ENCODE measurements around the gene CAMSAP2.
"Not testable (repeated sequence)": the region's sequence is repeated elsewhere in the genome, so short reads cannot be mapped to it uniquely, and the experiment has no call there.

The CAMSAP2 gene

DNA sequence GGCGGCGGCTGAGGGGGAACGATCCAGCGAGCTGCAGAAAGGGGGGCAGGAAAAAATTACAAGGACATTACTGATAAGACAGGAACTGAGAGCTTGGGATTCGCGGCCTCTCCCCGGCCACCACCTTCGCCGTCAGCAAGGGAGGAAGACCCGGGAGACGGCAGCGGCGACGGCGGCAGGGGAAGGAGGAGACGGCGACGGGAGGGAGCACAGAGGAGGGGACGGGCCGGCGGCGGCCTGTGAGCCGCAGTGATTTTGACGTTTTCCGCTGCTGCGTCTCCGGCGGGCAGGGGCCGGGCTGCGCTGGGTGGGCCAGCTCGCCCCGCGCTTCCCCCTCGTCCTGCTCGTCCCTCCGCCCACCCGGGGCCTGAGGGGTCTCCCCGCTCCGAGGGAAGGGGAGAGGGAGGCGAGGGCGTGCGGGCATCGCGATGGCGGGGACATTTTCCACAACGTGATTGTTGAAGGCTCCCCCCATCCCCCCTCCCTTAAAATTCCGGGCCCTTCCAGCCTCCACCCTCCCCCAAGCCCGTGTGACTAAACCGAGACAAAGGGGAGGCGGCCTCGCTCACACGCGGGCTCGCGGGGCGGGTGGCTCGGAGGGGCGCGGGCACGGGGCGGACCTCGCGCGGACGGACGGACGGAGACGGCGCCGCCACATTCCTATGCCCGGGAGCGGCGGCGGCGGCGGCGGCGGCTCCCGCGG, 407 bp downstream of the CAMSAP2 start:
- peak; percentile 20 for DNase-seq (ENCODE audit: low read depth)

- DNase-seq (ENCODE audit: low read depth): no peak
Measured at GRCh38 chr1:200739702-200740570, 1.2 kb downstream of the CAMSAP2 start.

GRCh38 chr1:200740571-200741208, 2.0 kb downstream of the CAMSAP2 start:
- no peak for DNase-seq (ENCODE audit: low read depth)

GRCh38 chr1:200741551-200742207, 3.0 kb downstream of the CAMSAP2 start:
- no peak for DNase-seq (ENCODE audit: low read depth)

GRCh38 chr1:200744143-200744542, 5.5 kb downstream of the CAMSAP2 start:
- no peak for DNase-seq (ENCODE audit: low read depth)

DNA sequence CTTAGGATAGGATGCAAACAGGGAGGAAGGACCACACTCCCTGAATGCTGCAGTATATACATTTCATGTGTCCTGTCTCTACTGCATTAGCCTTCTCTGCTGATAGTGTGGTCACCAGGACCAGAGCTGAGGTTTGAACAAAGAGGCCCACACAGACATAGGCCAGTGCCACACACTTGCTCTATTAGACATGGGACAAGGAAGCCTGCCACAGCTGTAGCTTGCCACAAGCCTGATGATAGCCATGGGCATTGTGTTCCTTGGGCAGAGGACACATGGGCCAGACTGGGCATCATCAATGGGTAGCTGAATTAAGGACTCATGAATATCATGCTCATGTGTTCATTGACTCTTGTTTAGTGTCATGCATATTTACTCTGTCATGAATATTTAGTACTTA, 10.4 kb downstream of the CAMSAP2 start:
- DNase-seq (ENCODE audit: low read depth): no peak

DNA sequence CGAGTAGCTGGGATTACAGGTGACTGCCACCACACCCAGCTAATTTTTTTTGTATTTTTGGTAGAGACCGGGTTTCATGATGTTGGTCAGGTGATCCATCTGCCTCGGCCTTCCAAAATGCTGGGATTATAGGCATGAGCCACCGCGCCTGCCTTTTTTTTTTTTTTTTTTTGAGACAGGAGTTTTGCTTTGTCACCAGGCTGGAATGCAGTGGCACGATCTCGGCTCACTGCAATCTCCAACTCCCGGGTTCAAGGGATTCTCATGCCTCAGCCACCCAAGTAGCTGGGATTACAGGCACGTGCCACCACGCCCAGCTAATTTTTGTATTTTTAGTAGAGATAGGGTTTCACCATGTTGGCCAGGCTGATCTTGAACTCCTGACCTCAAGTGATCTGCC, 12.1 kb downstream of the CAMSAP2 start:
- DNase-seq (ENCODE audit: low read depth): not testable (repeated sequence)

DNA sequence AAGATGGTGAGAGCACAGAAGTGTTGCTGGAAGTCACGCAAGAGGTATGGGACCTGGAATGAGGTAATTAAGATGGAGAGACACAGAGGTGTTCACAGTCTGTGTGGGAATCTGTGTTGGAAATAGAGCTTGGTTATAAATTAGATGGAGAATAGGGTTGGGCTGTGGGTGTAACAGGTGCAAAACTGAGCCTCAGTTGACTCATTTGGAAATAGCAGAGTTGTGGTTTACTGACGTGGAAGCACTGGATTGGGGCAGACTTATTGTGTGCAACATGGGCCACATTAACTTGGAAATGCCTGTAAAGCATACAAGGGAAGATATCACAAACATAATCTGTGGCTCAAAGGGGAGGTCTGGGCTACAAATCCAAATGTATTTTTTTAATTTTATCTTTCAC, 13.0 kb downstream of the CAMSAP2 start:
- no peak for DNase-seq (ENCODE audit: low read depth)

- no peak for DNase-seq (ENCODE audit: low read depth)
Measured at GRCh38 chr1:200753650-200754198, 15.0 kb downstream of the CAMSAP2 start.

DNA sequence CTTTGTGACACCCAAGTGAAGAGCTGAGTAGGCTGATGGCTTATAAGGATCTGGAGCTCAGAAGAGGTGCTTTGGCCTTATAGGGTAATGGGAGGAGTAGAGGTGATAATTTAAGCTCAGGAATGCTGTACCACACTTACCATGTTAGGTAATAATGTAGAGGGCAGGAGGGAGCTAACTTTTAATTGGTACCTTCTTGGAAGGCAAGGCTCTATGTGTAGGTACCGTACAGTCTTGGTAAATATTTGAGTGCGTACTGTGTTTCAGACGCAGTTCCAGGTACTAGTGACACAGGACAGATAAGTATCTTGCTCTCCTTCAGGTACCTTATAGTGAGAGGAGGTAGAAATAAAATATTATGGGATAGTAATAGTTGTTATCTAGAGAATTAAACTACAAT, 16.8 kb downstream of the CAMSAP2 start:
- DNase-seq (ENCODE audit: low read depth): no peak

DNA sequence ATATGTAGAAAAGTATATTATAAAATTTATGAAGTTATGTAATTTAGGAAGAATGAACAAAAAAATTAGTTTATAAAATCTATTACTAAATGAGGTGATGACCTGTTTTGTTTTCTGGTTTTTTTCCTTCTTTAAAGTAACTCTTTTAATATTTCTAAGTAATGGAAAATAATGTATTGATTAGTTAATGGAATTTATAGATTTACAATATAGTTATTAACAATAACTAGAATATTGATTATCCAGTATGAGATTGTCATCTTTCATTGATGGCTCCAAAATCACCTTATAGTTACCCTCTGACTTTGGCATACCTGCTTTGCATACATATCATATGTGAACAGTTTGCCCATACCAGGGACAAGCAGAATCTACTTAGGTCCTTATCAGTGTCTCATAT, 23.4 kb downstream of the CAMSAP2 start:
- no peak for DNase-seq (ENCODE audit: low read depth)

DNA sequence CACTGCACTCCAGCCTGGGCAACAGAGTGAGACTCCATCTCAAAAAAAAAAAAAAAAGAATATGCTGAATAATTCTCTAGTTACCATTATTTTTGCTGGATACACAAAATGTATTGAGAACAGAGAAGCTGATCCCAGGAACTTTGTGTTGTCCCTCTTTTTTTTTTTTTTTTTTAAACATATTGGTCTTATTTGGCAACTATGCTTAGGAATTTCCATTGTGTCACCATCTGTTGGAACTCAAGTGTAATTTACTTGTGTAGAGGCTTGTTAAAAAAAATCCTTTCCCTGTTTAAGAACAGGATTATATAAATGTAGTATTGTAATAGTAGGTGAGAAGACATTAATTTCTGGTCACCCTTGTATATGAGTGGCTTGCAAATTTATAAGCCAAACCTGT, 28.6 kb downstream of the CAMSAP2 start:
- no peak for DNase-seq (ENCODE audit: low read depth)

- no peak for DNase-seq (ENCODE audit: low read depth)
Measured at GRCh38 chr1:200771625-200772555, 33.2 kb downstream of the CAMSAP2 start.

DNA sequence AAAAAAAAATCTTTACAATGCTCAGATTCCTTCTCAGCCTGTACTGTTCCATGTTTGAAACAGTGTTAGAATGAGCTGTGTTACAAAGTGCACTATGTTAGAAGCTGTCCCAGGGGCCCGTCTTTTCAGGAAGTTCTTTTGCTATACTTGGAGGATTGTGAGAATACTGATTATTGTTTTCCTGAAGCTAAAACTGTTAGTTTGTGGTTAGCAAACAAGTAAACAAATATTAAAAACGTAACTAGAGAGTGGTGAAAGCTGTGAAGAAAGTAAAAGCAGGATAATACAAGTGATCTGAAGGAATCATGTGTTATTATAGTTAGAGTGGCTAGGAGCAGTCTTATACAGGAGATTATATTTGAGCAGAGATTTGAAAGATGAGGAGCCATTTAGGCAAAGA, 35.6 kb downstream of the CAMSAP2 start:
- no peak for DNase-seq (ENCODE audit: low read depth)

DNA sequence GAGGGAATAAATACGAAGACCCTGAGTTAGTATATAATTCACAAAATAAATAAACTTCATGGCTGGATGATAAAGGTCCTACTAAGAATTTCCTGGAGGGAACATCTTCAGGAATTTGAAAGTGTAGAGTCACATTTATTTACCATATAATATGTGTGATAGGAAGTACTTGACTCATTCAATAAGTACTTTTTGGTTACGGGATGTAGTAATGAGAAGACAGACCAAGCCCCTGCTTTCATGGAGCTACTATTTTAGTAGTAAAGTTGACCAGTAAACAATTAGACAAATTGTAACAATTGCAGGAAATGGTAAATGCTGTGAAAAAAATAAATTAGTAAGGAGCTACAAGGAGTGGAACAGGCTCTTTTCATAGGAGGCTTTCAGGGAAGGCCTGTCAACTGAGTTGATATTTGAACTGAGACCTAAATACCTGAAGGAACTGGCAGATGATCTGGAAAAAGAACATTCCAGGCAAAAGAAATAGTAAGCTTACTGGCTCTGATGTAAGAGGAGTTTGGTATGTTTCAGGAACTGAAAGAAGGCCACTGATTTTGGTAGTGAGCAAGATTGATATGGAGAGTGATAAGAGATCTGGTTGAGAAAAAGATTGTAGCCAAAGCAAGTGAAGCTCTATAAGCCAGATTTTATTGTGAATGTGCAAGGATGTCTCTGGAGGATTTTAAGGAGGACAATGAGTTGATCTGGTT, 36.2 kb downstream of the CAMSAP2 start:
- no peak for DNase-seq (ENCODE audit: low read depth)

DNA sequence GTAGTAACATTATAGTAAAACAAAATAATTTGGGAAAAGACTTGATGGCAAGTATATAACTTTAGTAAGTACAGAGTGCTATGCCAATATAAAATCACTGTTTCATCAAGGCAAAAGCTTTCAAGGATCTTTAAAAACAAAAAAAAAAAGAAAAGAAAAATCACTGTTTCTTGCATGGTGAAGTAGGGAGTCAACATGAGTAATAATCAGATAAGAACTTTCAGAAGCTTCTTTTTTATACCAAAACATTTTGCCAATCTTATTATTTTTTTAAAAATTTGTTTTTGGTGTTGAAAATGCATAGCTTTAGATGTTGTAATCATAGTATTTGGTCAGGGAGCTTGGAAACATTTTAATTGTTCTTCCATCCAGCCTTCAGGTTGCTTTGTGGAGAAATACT, 37.2 kb downstream of the CAMSAP2 start:
- no peak for DNase-seq (ENCODE audit: low read depth)

DNA sequence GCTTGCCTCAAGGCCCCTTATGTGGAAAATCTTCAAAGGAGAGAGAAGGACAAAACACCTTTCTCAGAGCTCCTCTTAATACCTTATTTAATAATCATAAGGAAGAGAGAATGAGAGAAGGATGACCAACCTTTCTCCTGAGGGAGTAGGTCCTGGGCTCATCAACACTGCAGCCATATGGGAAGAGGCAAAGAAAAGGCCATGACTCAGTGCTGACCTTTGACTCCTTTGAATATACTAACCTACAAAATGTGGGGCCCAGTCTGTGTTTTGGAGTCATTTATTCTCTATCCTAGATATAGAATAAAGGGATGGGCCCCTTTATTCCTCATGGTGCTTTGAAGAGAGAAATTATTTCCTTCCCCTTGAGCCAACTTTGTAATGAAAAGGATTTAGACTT, 38.3 kb downstream of the CAMSAP2 start:
- DNase-seq (ENCODE audit: low read depth): no peak

DNA sequence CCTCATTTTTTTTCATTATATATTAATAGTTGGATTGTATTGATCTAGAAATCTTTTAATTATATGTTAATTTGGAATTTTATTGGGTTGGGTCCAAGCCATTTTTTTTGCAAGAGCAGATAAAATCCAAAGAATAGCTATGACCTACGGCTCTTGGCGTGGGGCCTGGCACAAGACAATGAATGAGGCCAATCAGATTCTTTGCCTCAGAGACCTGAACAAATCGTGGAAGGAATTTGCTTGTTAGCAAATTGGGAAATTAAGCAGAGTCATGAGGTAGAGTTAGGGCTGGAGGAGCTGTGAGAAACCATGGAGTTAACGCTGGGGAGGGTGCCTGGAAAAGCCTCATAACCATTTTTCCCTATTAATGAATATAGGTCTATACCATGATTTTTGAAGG, 40.1 kb downstream of the CAMSAP2 start:
- DNase-seq (ENCODE audit: low read depth): no peak

DNA sequence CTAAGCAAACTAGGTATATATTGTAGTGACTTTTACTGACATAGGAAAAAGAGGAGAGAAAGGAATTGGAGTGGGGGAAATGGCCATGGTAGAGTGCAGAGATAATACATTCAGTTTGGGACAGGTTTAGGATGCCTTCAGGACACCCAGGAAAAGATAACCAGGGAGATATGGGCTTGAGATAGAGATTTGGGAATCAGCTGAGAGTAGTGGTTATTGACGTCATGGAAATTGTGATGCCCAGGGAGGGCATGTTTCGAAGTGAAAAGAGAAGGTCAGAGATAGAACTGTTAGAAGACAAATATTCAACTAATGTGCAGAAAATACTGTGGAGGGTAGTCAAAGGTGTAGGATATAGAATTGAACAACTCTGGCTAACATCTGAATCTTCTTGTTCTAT, 40.6 kb downstream of the CAMSAP2 start:
- no peak for DNase-seq (ENCODE audit: low read depth)
